ENCODE measurements around the gene CD3E. TPM values are rescaled to one million over a fixed set of nuclear protein-coding genes. Genes with fewer than 3 reads are reported as not detected.
A peak's percentile ranks its signal among the peaks of the same experiment; 100 is the strongest.

Gene CD3E
- total and polyA plus RNA-seq, 4 donors: 4.4 to 5.7 (median 5.2) TPM

DNA sequence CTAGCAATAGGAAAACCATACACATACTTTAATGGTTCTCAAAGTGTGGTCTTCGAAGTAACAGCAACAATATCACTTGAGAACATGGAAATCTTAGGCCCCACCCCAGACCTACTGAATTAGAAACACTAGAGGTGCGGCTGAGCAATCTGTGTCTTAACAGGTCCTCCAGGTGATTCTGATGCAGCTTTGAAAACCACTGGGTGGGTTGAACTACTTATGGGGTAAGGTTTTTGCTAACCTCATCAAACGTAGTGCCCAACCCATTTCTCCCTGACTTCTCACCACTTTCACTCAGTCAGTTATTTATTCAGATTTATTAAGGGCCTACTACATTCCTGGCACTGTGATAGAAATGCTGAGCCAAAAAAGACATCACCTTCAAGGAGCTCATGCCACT is 44.2 kb upstream of the CD3E start:
- no peak for TF ChIP-seq CTCF (IDR thresholded peaks at IDR 0.05; ENCODE audit: control extremely low read depth, extremely low read depth)
- ATAC-seq (ENCODE audit: insufficient read depth, low FRiP score): no peak
- Histone ChIP-seq H3K27ac (ENCODE audit: low read depth in 1 of 2, low read length in 1 of 2) (no peak overlapping the region), H3K4me1 (ENCODE audit: control insufficient read depth in 5 of 5, insufficient read depth in 5 of 5, low read length in 5 of 5) (peaks cover 0 to 7% (median 0%) of the 10 kb centered on the region in 5 donors), H3K36me3 (ENCODE audit: control insufficient read depth in 4 of 4, insufficient read depth in 4 of 4, low read length in 4 of 4) (peaks cover 0 to 4% (median 0%) of the 10 kb centered on the region in 4 donors), H3K9me3 (ENCODE audit: control insufficient read depth in 4 of 4, insufficient read depth in 3 of 4, low read length in 3 of 4) (peaks cover 0 to 2% (median 0%) of the 10 kb centered on the region in 4 donors), H3K4me3 (no peak overlapping the region), H3K27me3 (ENCODE audit: control insufficient read depth in 3 of 3, insufficient read depth in 3 of 3, low read length in 2 of 3) (peaks cover 0 to 13% (median 5%) of the 10 kb centered on the region in 3 donors), H3K9ac (ENCODE audit: insufficient read depth in 1 of 2, low read length in 2 of 2) (no peak overlapping the region)
- no peak for DNase-seq
- 69 to 82% methylated on average over 3 of the region's 3 CpGs for WGBS, 2 donors

DNA sequence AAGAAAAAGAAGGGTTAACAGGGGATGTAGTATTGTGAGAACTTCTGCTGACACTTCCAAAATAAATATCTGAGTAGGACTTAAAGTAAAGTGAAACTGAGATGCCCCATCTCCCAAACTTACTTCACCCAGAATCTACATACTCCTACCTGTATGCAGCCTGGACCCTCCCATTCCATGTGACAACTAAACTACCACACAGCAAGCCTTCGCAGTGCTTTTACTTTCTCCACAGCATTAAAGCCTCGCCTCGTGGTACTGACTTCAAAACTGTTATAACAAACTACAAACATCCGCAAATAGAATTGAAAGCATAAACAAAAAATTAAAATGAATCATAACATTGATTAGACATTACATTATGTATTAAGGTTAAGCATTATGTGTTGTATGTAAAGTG is 41.4 kb upstream of the CD3E start:
- Histone ChIP-seq H3K4me3 (peak overlapping the region; percentile 30), H3K27me3 (ENCODE audit: control insufficient read depth in 3 of 3, insufficient read depth in 3 of 3, low read length in 2 of 3) (peaks cover 0 to 19% (median 10%) of the 10 kb centered on the region in 3 donors), H3K9ac (ENCODE audit: insufficient read depth in 1 of 2, low read length in 2 of 2) (no peak overlapping the region), H3K36me3 (ENCODE audit: control insufficient read depth in 4 of 4, insufficient read depth in 4 of 4, low read length in 4 of 4) (peaks cover 0 to 1% (median 0%) of the 10 kb centered on the region in 4 donors), H3K27ac (ENCODE audit: low read depth in 1 of 2, low read length in 1 of 2) (no peak overlapping the region), H3K4me1 (ENCODE audit: control insufficient read depth in 5 of 5, insufficient read depth in 5 of 5, low read length in 5 of 5) (peaks cover 0 to 7% (median 0%) of the 10 kb centered on the region in 5 donors), H3K9me3 (ENCODE audit: control insufficient read depth in 4 of 4, insufficient read depth in 3 of 4, low read length in 3 of 4) (peaks cover 0 to 2% (median 0%) of the 10 kb centered on the region in 4 donors)
- TF ChIP-seq CTCF (IDR thresholded peaks at IDR 0.05; ENCODE audit: control extremely low read depth, extremely low read depth): no peak
- 43 to 73% methylated on average over 4 of the region's 4 CpGs for WGBS, 2 donors
- ATAC-seq (ENCODE audit: insufficient read depth, low FRiP score) (no peak), DNase-seq (no peak)

DNA sequence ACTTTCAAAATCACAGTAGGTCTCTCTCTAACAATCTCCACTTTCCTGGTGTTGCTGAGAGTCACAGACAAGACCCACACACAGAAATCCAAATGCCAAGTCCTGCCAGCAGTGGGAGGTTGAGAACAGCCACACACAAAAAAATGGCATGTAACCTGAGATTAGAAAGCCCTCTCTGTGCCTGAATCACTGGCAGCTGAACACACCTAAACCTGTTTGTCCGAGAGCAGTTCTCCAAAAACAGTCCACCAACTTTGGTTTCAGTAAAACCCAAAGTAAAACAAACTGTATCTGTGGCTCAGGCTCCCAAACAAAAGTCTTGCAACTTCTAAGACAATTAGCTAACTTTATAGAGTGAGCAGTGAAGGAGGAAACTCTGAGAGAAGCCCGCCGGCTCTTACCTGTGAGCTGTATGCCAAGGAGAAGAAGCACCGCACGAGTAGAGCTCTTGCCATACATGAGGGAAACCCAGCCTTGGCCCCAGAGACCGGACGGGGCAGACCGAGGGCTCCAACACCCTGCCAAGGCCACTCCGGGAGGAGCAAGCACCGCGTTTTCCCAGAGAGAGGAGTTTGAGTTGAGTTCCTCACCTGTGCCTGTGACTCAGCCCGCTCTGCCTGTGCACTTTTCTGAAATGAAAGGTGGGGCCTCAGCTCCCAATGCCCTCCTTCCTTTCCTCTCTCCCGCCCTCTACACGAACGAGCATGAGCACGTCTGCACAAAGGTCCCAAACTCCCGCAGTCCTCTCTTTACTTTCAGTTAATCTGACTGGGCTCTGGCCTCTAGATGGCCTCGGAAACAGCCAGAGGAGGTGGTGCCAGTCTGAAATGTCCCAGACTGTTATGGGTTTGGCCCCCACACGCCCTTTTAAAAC is 40.6 kb upstream of the CD3E start, which contains the start of gene MPZL2:
TSS of gene MPZL2 (minus strand) at position 603 of the 874 bp plus-strand sequence. CDS start at position 459, 144 bp downstream.
- ATAC-seq (ENCODE audit: insufficient read depth, low FRiP score) (peak; percentile 81), DNase-seq (peak; percentile 55 to 74 (median 63))
- Histone ChIP-seq H3K27ac (ENCODE audit: low read depth in 1 of 2, low read length in 1 of 2) (peak within 1 kb of the TSS in 1 of 2 donors; percentile 72), H3K9ac (ENCODE audit: insufficient read depth in 1 of 2, low read length in 2 of 2) (peak within 1 kb of the TSS; percentile 7 to 57), H3K36me3 (ENCODE audit: control insufficient read depth in 4 of 4, insufficient read depth in 4 of 4, low read length in 4 of 4) (no peaks in the 10 kb centered on the region), H3K27me3 (ENCODE audit: control insufficient read depth in 3 of 3, insufficient read depth in 3 of 3, low read length in 2 of 3) (peaks cover 0 to 19% (median 12%) of the 10 kb centered on the region in 3 donors), H3K9me3 (ENCODE audit: control insufficient read depth in 4 of 4, insufficient read depth in 3 of 4, low read length in 3 of 4) (peaks cover 0 to 2% (median 0%) of the 10 kb centered on the region in 4 donors), H3K4me1 (ENCODE audit: control insufficient read depth in 5 of 5, insufficient read depth in 5 of 5, low read length in 5 of 5) (peaks cover 0 to 7% (median 0%) of the 10 kb centered on the region in 5 donors), H3K4me3 (peak within 1 kb of the TSS; percentile 30)
- WGBS, 2 donors: 4 to 10% methylated on average over 19 of the region's 19 CpGs
- no peak for TF ChIP-seq CTCF (IDR thresholded peaks at IDR 0.05; ENCODE audit: control extremely low read depth, extremely low read depth)

All from lung (tissue), 12 donors.